Effector CD8-positive, alpha-beta T cell (primary cell): ENCODE data around the gene RNGTT.

Source experiments
- DNase-seq: peaks from one replicate; lab custom pipeline; 2025; lab: John Stamatoyannopoulos, UW

Gene RNGTT

GRCh38 chr6:88655586-88655985, 307.8 kb downstream of the RNGTT start:
- DNase-seq, result no peak

- DNase-seq, result no peak
Measured at GRCh38 chr6:88653936-88654335, 309.5 kb downstream of the RNGTT start.

- no peak for DNase-seq
Measured at GRCh38 chr6:88651400-88651799, 312.0 kb downstream of the RNGTT start.

GRCh38 chr6:88650979-88651378, 312.4 kb downstream of the RNGTT start:
- no peak for DNase-seq

GRCh38 chr6:88650029-88650619, 313.3 kb downstream of the RNGTT start:
- no peak for DNase-seq

GRCh38 chr6:88641178-88641903, 322.1 kb downstream of the RNGTT start:
- DNase-seq, result no peak

GRCh38 chr6:88637761-88638545, 325.5 kb downstream of the RNGTT start:
- no peak for DNase-seq

- no peak for DNase-seq
Measured at GRCh38 chr6:88636871-88637270, 326.5 kb downstream of the RNGTT start.

GRCh38 chr6:88633782-88634181, 329.6 kb downstream of the RNGTT start:
- DNase-seq, result no peak

- DNase-seq, result no peak
Measured at GRCh38 chr6:88631830-88632229, 331.6 kb downstream of the RNGTT start.

GRCh38 chr6:88629838-88630494, 333.5 kb downstream of the RNGTT start:
- no peak for DNase-seq

- no peak for DNase-seq
Measured at GRCh38 chr6:88626460-88626859, 337.0 kb downstream of the RNGTT start.

GRCh38 chr6:88623531-88623930, 339.9 kb downstream of the RNGTT start:
- DNase-seq, result no peak

- DNase-seq, result no peak
Measured at GRCh38 chr6:88619951-88620350, 343.5 kb downstream of the RNGTT start.

- no peak for DNase-seq
Measured at GRCh38 chr6:88616380-88616779, 347.0 kb downstream of the RNGTT start.

GRCh38 chr6:88614316-88614877, 349.0 kb downstream of the RNGTT start:
- no peak for DNase-seq

GRCh38 chr6:88612631-88613030, 350.8 kb downstream of the RNGTT start:
- no peak for DNase-seq

GRCh38 chr6:88611721-88612120, 351.7 kb downstream of the RNGTT start:
- no peak for DNase-seq

- no peak for DNase-seq
Measured at GRCh38 chr6:88609983-88610382, 353.4 kb downstream of the RNGTT start.

GRCh38 chr6:88605271-88605670, 358.1 kb downstream of the RNGTT start:
- DNase-seq, result no peak

GRCh38 chr6:88599571-88599970, 363.8 kb downstream of the RNGTT start:
- no peak for DNase-seq

GRCh38 chr6:88596801-88597200, 366.6 kb downstream of the RNGTT start:
- DNase-seq, result no peak
